Activated T-cell treated with anti-CD3 and anti-CD28 coated beads for 1 hour (primary cell): ENCODE results near the gene TMEM178A.
"Not testable (repeated sequence)": the region's sequence is repeated elsewhere in the genome, so short reads cannot be mapped to it uniquely, and the experiment has no call there.

ENCODE experiments used
- DNase-seq: peaks from one replicate; pipeline ENCODE4 v3.0.0-alpha.2; 2020; ENCODE audit warnings: low read depth

Gene TMEM178A

DNA sequence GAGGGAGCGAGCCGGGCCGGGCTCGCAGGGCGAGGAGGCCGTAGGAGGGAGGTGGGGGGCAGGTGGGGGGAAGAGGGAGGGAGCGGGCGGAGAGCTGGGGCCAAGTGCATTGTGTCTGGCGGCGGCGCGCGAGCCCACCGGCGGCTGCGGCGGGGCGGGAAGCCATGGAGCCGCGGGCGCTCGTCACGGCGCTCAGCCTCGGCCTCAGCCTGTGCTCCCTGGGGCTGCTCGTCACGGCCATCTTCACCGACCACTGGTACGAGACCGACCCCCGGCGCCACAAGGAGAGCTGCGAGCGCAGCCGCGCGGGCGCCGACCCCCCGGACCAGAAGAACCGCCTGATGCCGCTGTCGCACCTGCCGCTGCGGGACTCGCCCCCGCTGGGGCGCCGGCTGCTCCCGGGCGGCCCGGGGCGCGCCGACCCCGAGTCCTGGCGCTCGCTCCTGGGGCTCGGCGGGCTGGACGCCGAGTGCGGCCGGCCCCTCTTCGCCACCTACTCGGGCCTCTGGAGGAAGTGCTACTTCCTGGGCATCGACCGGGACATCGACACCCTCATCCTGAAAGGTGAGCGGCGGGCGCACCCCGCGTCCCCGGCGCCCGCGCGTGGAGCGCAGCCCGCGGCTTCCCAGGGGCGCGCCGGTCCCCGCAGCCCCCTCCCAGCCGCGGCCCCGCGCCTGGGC, at the start of gene TMEM178A:
Gene TMEM178A, plus strand, starts transcription at position 107 of the 680 bp plus-strand sequence. Its CDS starts 58 bp downstream, at position 165.
- DNase-seq = no peak

DNA sequence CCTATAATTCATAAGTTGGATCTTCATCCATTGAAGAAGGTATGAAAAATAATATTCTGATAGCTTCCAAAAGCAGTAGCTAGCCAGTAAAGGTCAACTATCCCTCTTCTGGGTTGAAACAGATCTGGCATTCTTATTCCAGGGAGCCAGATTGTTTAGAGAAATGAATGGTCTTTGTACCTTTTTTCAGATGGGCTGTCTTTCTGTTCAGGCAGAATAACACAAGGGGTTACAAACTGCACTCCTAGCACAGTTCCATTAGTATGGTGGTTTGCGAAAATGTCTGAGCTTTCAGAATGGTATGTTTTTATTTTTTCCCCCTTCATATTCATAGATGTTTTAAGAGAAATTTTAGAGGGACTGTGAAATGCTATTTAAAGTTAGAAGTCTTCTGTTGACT, 47.5 kb upstream of the TMEM178A start:
- DNase-seq = no peak

DNA sequence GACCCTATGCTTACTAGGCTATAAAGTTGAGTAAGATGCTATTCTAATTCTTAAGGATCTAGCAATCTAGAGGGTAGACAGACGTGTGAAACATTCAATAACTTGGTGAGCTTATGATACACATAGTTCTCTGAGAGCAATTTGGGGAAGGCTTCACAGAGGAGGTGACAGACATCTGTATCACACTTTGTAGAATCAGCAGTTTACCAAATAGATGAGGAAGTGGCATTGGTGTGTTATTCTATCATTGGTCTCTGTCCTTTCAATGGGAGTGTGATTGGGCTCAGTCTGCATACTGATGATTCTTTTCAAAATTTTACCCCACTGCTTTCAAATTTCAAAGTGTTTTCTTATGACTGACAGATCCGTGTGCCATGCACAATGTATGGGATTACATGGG, 47.0 kb upstream of the TMEM178A start:
- DNase-seq = no peak

DNA sequence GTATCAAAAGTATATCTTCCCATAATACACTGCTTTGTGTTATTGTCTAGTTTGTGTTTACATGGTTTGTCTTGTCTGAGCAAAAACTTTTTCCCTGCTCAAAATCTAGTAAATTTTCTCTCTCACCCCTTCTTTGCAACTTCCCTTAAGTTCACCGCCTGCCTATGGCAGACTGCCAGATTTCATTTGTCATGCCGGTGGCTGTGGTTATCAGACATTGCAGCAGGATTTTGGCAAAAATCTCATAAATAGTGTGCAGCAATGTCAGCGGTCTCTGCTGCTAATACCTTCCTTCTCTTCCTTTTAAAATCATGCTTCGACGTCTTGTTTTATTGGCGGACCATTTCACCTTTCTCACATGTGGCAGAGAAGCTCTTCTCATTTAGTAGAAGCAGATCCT, 45.6 kb upstream of the TMEM178A start:
- DNase-seq = no peak

GRCh38 chr2:39621596-39621995, 44.1 kb upstream of the TMEM178A start:
- DNase-seq = no peak

- no peak for DNase-seq
Measured at GRCh38 chr2:39622860-39623259, 42.9 kb upstream of the TMEM178A start.

GRCh38 chr2:39623917-39624316, 41.8 kb upstream of the TMEM178A start:
- DNase-seq = no peak

- no peak for DNase-seq
Measured at GRCh38 chr2:39625193-39625926, 40.4 kb upstream of the TMEM178A start.

- DNase-seq = no peak
Measured at GRCh38 chr2:39625927-39626270, 39.8 kb upstream of the TMEM178A start.

GRCh38 chr2:39628346-39628745, 37.4 kb upstream of the TMEM178A start:
- DNase-seq = not testable (repeated sequence)

GRCh38 chr2:39629646-39630045, 36.1 kb upstream of the TMEM178A start:
- no peak for DNase-seq

DNA sequence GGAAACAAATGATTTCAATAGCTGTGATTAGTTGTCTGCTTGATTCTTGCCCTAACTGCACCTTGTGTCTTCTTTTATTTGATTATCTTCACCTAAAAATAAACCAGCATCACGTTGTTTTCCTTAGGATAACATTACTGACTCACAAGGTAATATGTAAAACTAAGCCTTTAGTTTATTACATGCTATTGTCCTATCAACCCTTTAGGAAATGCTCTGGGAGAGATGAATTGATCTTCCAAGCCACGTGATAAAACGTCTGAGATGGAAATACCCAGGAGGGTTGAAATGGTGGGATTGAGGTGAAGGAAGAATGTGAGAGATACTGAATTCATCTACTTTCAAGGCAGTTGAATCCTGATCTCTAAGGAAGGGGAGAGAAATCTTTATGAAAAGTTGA, 34.5 kb upstream of the TMEM178A start:
- DNase-seq = no peak

DNA sequence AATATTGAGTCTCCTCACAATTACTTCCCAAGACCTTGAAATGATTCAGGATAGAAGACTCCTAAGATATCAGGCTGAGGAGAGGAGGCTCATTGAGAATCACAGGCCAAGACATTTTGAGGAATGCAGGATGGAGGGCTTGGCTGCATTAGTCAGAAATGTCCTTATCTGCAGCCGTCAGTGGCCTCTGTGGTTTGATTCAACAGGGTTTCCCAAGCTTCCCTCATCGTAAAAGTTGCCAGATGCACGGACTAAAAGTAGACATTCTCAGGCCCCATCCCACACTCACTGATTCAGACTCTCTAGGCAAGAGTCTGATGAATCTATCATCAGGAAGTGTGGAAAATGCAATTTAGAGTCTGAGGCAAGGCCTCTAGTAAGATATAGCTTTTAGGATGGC, 34.0 kb upstream of the TMEM178A start:
- DNase-seq = no peak

DNA sequence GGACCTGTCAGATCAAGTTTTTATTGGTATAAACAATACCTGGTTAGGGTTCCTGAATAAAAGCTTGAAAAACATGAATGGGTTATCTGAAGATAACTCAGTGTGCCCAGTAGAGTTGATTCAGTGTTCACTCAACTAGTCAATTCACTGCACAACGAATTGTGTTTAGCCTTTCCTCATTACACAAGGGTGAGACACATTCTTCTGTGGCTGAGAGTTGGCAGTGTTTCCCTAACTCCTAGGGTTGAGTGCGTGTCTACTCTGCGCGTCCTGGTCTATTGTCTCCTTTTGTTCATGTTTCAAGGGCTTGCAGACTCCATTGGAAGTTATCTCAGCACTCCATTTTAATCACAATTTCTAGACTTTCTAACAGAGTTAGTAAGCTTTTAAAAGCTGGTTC, 32.8 kb upstream of the TMEM178A start:
- DNase-seq = no peak

- no peak for DNase-seq
Measured at GRCh38 chr2:39636306-39636705, 29.4 kb upstream of the TMEM178A start.

DNA sequence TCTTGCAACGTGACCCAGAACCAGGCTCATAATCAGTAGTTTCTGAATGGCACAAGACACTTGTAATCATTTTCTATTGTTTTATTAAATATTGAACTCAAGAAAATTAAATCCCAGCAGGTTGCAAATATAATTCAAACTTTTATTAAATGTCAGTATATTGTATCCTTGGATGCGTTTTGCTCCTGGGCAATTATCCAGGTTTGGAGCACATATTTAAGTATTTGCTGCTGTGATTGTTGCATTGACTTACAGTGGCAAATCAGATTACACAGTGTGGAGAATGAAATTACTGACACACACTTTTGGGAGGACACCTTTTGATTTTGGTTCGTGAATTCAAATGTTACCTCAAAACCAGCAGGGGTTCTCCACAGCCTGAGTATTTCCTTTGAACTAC, 27.1 kb upstream of the TMEM178A start:
- DNase-seq = no peak

DNA sequence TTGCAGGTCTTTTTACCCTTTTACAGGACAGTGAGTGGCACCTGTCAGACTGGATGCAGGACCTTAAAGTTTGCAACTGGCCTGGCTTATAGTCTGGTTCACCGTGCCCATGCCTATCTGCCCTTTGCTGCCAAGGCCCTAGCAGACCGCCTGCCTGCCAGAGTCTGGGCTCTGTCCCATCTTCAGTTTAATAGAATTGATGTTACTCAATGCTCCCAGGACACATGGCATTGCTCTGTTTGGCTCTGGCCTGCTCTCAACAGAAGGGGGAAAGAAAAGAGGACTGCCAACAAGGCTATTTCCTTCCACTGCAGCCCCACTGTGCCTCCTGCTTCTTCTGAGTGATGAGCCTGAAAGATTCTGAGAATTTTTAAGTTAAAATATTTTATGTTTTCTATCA, 25.6 kb upstream of the TMEM178A start:
- no peak for DNase-seq

GRCh38 chr2:39640681-39641080, 25.0 kb upstream of the TMEM178A start:
- no peak for DNase-seq

DNA sequence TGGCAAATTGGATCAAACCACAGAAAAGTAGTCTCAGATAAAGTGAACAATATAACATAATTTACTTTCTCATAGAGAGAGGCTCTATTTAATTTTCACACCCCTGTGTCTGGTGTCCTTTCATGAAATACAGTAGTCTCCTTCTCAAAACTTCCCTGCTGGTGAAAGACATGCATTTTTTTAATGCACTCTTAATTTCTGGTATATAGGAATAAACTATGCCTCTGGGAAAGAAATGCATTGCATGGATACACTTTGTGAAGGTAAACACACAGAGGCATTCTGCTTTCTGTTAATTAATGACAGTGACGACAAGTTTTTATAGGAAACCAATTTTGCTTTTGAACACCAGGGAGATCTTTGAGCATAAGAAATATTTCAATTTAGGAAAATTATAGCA, 24.1 kb upstream of the TMEM178A start:
- DNase-seq = no peak

DNA sequence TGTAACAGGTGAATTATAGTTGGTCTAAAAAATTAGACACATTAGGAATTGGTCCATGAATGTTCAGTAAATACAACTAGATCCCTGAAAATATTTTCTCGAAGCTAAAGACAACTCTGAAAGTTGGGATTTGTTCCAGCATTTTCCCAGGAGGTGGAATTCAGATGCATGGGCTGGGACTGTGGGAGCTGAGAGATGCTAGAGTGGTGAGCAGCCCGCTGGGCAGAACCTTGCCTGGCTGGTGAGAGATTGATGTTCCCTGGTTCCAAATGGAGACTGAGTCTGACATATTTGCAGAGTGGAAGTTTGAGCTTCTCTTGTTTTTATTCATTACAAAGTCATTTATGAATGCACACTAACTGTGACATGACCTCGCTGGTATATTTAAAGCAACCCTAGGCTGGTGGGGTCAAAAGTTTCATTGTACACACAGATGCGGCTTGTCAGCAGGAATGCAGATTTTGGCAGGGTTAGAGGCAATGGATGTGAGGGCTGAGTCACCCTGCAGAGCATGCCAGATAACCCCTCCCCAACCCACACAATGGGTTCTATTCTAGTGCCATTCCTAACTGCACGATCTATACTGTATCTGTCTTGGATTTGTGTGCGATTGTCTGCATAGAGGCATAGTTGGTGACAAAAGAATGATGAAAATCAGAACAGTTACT, 23.5 kb upstream of the TMEM178A start:
- DNase-seq = no peak

DNA sequence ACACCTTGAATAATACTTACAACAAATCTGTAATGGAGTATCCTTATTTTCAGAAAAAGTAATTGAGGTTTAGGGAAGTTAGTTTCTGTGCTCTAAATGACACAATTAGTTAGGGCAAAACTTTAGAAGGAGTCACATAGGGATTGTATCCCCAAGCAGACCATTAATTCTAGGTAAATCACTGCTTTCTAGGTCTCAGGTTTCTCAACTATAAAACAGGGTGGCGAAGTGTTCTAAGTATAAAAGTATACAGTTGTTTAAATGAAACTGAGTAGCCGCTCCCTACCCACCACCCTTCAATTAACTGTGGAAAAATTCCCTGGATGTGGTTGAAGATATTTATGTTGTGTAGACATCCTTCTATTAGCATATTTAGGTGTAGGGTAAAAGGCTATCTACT, 19.9 kb upstream of the TMEM178A start:
- no peak for DNase-seq

- no peak for DNase-seq
Measured at GRCh38 chr2:39646267-39646666, 19.4 kb upstream of the TMEM178A start.

DNA sequence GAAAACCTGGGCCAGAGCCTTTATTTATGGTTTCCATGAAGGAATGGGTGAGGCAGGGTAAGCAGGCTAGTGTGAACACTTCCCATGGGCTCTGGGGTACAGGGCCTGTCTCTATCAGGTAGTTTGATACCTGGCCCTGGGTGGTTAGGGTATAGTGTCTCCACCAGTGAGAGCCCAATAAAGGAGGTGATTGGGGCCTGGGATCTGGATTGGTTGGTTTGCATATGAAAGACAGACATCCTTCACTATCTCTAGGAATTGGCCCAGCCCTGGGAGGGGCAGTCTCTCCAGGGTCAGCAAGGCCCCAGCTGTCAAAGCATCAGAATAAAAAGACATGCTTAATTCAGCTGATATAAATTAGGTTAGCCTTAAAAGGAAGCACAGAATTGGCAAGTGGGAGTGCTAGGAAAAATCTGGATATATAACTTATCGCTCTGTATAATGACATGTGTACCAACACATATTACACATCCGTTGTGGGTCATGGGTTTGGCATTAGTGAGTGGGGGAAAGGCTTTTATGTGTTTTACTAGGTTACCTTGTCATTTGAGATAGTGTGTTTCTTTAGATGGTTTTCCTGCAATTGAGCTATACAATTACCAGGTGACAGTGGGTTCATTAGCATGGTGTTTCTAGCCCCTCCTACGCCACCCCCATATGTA, 18.5 kb upstream of the TMEM178A start:
- no peak for DNase-seq
